ENCODE results near the gene PTPRM. TPM values are rescaled to one million over a fixed set of nuclear protein-coding genes. Genes with fewer than 3 reads are reported as not detected.

The PTPRM gene
- total and polyA plus RNA-seq, 9 donors: 45.6 to 82.0 (median 56.9) TPM

- H3K36me3 ChIP-seq: no peaks in the 10 kb centered on the region
Observed at GRCh38 chr18:7678389-7678788, 111.3 kb downstream of the PTPRM start.

DNA sequence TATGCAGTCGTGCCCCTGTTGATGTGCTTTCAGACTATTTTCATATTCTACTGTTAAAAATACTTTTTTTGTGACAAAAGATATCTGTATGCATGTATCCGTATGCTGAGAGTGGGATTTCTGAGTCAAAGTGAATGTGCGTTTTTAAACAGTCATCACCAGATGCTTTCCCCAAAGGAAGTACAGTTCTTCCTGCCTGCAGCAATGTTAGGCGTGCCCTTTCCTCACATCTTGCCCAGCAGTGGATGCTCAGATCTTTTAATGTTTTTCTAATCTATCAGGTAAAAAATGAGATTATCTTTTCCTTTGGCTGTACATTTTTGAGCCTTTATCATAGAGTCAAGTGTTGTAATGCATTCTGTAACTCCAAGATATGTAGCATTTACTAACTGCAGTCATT, 111.7 kb downstream of the PTPRM start:
- Histone ChIP-seq H3K9me3 (no peaks in the 10 kb centered on the region), H3K4me1 (ENCODE audit: insufficient read depth) (peaks cover 3% of the 10 kb centered on the region), H3K36me3 (no peaks in the 10 kb centered on the region), H3K4me3 (no peak overlapping the region), H3K27me3 (no peaks in the 10 kb centered on the region), H3K27ac (no peak overlapping the region)
- intact Hi-C loops (cut with DNase I): no loop called here
- 91 to 92% (median 91%) methylated on average over 4 of the region's 4 CpGs for WGBS, 3 donors
- DNase-seq: no peak
- TF ChIP-seq POLR2A (IDR thresholded peaks at IDR 0.05) (no peak), CTCF (IDR thresholded peaks at IDR 0.05) (no peak), EP300 (IDR thresholded peaks at IDR 0.05) (no peak)

More at GRCh38 chr18:7678389-7678788, 111.3 kb downstream of the PTPRM start:
- WGBS, 3 donors: 96 to 97% (median 97%) methylated on average over 8 of the region's 8 CpGs
- no peaks in the 10 kb centered on the region for H3K9me3 ChIP-seq
- H3K27me3 ChIP-seq: no peaks in the 10 kb centered on the region
- DNase-seq: no peak
- H3K4me3 ChIP-seq: no peak overlapping the region
- TF ChIP-seq EP300 (IDR thresholded peaks at IDR 0.05): no peak
- no peak for TF ChIP-seq CTCF (IDR thresholded peaks at IDR 0.05)
- TF ChIP-seq POLR2A (IDR thresholded peaks at IDR 0.05): no peak
- H3K27ac ChIP-seq: no peak overlapping the region
- H3K4me1 ChIP-seq (ENCODE audit: insufficient read depth): peaks cover 3% of the 10 kb centered on the region
- intact Hi-C loops (cut with DNase I): no loop called here

- no peak for DNase-seq
- Histone ChIP-seq H3K4me1 (ENCODE audit: insufficient read depth) (peaks cover 3% of the 10 kb centered on the region), H3K4me3 (no peak overlapping the region), H3K9me3 (no peaks in the 10 kb centered on the region), H3K27ac (no peak overlapping the region), H3K36me3 (no peaks in the 10 kb centered on the region), H3K27me3 (no peaks in the 10 kb centered on the region)
- WGBS, 3 donors: 24 to 51% (median 47%) methylated on average over 3 of the region's 3 CpGs
- TF ChIP-seq POLR2A (IDR thresholded peaks at IDR 0.05) (no peak), EP300 (IDR thresholded peaks at IDR 0.05) (no peak), CTCF (IDR thresholded peaks at IDR 0.05) (no peak)
- intact Hi-C loops (cut with DNase I): no loop called here
Observed at GRCh38 chr18:7681298-7681697, 114.2 kb downstream of the PTPRM start.

DNA sequence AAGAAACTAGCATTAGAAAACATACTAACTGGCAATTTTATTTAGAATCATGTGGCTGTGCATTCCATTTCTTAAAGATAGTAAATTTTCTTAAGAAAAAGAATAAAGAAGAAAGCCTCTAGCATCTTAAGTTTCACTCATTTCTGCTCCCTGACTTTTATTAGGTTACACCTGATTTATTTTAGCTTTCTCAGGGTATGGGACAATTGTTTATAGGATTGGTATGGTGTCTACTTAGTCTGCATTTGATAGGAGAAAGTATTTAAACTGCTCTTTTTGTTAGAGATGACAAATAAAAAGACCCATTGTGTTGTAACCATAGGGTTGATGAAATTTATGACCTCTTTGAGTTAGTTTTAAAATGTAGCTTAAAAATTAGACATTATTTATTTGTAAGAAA, 115.2 kb downstream of the PTPRM start:
- TF ChIP-seq EP300 (IDR thresholded peaks at IDR 0.05): no peak
- TF ChIP-seq POLR2A (IDR thresholded peaks at IDR 0.05): no peak
- no peak for TF ChIP-seq CTCF (IDR thresholded peaks at IDR 0.05)
- H3K27me3 ChIP-seq: no peaks in the 10 kb centered on the region
- no peak overlapping the region for H3K4me3 ChIP-seq
- no peaks in the 10 kb centered on the region for H3K36me3 ChIP-seq
- intact Hi-C loops (cut with DNase I): no loop called here
- peaks cover 3% of the 10 kb centered on the region for H3K4me1 ChIP-seq (ENCODE audit: insufficient read depth)
- no peaks in the 10 kb centered on the region for H3K9me3 ChIP-seq
- H3K27ac ChIP-seq: no peak overlapping the region
- DNase-seq: no peak

DNA sequence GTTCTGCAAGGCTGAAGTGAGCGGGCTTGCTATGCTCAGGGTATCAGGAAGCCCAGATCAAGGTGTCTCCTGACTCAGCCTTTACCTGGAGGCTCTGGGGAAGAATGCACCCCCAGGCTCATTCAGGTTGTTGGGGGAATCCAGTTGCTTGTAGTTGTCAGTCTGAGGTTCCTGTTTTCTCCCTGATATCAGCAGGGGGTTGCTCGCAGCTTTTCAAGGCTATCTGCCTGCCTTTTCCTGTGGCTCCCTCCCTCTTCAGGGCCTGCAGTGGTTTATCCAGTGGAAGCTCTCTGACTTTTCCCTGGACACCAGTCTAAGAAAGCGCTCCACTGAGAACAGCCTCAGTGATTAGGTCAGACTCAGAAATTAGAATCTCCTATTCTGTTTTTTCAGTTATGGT, 116.6 kb downstream of the PTPRM start:
- Histone ChIP-seq H3K27me3 (no peaks in the 10 kb centered on the region), H3K4me1 (ENCODE audit: insufficient read depth) (peaks cover 3% of the 10 kb centered on the region), H3K36me3 (no peaks in the 10 kb centered on the region), H3K9me3 (no peaks in the 10 kb centered on the region), H3K4me3 (no peak overlapping the region), H3K27ac (no peak overlapping the region)
- TF ChIP-seq CTCF (IDR thresholded peaks at IDR 0.05): no peak
- no peak for TF ChIP-seq POLR2A (IDR thresholded peaks at IDR 0.05)
- intact Hi-C loops (cut with DNase I): no loop called here
- WGBS, 3 donors: 70 to 77% (median 72%) methylated on average over 3 of the region's 3 CpGs
- DNase-seq: no peak

Data from ovary (tissue), 9 donors.